Body of pancreas (tissue), 4 donors: ENCODE results near the gene SNRNP27.

Experiments
- CTCF ChIP-seq, 7 experiments: fragments of 450-650 bp in 4 of 7; fragments of 200-600 bp in 3 of 7; sonication (generic) in 3 of 7; IDR thresholded peaks; one replicate each; pipeline ENCODE4 v1.5.1; 2016 to 2019; ENCODE audit warnings: antibody characterized with exemption in 7 of 7
- POLR2A ChIP-seq, 3 donors: fragments of 450-650 bp; IDR thresholded peaks; one replicate each; pipeline ENCODE4 v1.6.1; 2016; ENCODE audit warnings: antibody characterized with exemption in 3 of 3, mild to moderate bottlenecking in 2 of 3

- TF ChIP-seq CTCF (IDR thresholded peaks at IDR 0.05) (no peak), POLR2A (IDR thresholded peaks at IDR 0.05) (no peak)
These were observed 24.1 kb downstream of the SNRNP27 start for GRCh38 chr2:69917852-69918251.
